ENCODE data around the gene LDHB.

The LDHB gene

DNA sequence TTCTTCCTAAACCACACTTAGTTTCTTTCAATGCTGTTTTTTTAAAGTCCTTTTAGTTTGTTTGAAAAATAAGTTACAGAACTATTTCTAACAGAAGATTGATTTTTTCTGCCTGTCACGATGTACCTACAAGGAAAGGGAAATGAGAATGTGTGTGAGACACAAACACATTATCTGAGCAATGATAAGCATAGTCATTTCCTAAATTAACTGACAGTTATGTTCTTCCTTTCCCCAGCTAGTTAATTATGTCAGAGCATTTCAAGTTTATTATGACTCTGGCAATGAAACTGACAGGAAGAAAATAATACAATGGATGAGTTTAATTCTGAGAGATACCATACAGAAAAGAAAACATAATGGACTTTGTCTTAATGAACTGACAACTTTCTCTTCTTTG lies 21.3 kb upstream of the LDHB start:
- DNase-seq (ENCODE audit: low read depth), result no peak
- H3K4me3 ChIP-seq (ENCODE audit: low read depth, low read length), result no peak overlapping the region
- TF ChIP-seq, protein P1, sequence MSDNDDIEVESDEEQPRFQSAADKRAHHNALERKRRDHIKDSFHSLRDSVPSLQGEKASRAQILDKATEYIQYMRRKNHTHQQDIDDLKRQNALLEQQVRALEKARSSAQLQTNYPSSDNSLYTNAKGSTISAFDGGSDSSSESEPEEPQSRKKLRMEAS (IDR thresholded peaks at IDR 0.05; ENCODE audit: low read depth, low read length), result no peak
- TF ChIP-seq, protein P2, sequence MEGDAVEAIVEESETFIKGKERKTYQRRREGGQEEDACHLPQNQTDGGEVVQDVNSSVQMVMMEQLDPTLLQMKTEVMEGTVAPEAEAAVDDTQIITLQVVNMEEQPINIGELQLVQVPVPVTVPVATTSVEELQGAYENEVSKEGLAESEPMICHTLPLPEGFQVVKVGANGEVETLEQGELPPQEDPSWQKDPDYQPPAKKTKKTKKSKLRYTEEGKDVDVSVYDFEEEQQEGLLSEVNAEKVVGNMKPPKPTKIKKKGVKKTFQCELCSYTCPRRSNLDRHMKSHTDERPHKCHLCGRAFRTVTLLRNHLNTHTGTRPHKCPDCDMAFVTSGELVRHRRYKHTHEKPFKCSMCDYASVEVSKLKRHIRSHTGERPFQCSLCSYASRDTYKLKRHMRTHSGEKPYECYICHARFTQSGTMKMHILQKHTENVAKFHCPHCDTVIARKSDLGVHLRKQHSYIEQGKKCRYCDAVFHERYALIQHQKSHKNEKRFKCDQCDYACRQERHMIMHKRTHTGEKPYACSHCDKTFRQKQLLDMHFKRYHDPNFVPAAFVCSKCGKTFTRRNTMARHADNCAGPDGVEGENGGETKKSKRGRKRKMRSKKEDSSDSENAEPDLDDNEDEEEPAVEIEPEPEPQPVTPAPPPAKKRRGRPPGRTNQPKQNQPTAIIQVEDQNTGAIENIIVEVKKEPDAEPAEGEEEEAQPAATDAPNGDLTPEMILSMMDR (IDR thresholded peaks at IDR 0.05; ENCODE audit: low read depth, low read length), result no peak
- no peak for TF ChIP-seq POLR2A (IDR thresholded peaks at IDR 0.05; ENCODE audit: extremely low read depth, insufficient read length)
- no peak for TF ChIP-seq MYC (IDR thresholded peaks at IDR 0.05; ENCODE audit: low read depth, low read length)

DNA sequence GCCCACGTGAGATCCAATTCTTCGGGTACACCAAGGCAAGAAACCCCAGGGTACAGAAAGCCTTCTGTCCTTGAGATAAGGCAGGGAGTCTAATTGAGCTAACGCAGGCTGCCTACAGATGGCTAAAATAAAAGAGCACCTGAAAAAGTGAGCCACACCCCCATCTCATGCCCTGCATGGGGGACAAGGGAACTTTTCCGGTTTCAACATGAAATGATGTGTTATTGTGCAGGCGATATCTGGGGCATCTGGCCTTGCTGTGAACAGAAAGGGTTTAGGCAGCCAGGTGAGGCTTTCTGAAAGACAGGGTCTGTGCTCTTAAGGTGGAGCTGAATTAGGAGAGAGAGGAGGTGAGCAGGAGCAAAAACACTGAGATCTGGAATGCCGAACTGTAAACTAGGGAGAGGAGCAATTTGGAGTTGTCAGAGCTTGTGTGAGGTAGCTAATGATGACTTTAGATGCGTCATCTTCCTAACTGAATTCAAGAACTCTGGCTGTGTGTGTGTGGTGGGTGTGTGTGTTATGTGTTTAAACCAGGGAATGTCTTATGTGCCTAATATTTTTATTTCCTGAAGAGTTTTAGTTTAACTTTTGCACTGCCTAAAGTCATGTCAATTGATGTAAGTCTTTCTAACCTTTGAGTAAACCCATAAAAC lies 20.1 kb upstream of the LDHB start:
- DNase-seq (ENCODE audit: low read depth), result no peak
- TF ChIP-seq, protein P1 (IDR thresholded peaks at IDR 0.05; ENCODE audit: low read depth, low read length), result no peak
- no peak for TF ChIP-seq MYC (IDR thresholded peaks at IDR 0.05; ENCODE audit: low read depth, low read length)
- TF ChIP-seq POLR2A (IDR thresholded peaks at IDR 0.05; ENCODE audit: extremely low read depth, insufficient read length), result no peak
- TF ChIP-seq, protein P2 (IDR thresholded peaks at IDR 0.05; ENCODE audit: low read depth, low read length), result no peak

DNA sequence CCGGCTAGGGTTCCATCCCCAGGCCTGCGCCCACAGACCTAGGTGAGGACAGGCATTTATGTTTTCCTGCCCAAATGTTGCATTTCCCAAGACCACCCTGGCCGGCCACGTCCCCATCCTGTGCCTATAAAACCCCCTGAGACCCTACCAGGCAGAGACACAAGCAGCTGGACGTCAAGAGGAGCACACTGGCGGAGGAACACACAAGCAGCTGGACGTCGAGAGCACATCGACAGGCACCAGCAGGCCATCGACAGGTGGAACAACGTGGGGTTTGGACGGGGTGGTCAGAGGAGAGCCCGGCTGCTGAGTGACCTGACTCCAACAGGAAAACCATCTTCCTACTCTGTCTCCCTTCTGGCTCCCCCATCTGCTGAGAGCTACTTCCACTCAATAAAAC lies 19.6 kb upstream of the LDHB start:
- no peak overlapping the region for H3K4me3 ChIP-seq (ENCODE audit: low read depth, low read length)
- TF ChIP-seq, protein P2 (IDR thresholded peaks at IDR 0.05; ENCODE audit: low read depth, low read length), result no peak
- TF ChIP-seq, protein P1 (IDR thresholded peaks at IDR 0.05; ENCODE audit: low read depth, low read length), result no peak
- no peak for TF ChIP-seq POLR2A (IDR thresholded peaks at IDR 0.05; ENCODE audit: extremely low read depth, insufficient read length)
- TF ChIP-seq MYC (IDR thresholded peaks at IDR 0.05; ENCODE audit: low read depth, low read length), result no peak
- no peak for DNase-seq (ENCODE audit: low read depth)

More for the DNA sequence above, 20.1 kb upstream of the LDHB start:
- H3K4me3 ChIP-seq (ENCODE audit: low read depth, low read length), result no peak overlapping the region

DNA sequence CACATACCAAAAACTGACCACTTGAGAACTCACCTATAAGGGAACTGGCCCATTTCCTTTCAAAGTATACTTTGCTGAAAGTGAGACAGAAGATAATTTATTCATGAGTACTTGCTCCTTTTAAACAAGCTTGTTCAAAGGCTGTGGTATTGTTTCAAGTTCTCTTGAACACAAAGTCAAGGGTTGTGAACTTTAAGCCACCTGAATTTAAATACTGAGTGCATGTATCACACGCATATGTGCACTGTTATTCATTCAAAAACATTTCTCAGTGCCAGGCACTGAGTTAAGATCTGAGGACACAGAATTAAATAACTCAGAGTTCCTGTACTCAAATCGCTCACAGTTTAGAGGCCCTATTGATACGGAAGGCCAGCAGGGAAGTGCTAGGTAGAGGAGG lies 19.1 kb upstream of the LDHB start:
- TF ChIP-seq POLR2A (IDR thresholded peaks at IDR 0.05; ENCODE audit: extremely low read depth, insufficient read length) (no peak), MYC (IDR thresholded peaks at IDR 0.05; ENCODE audit: low read depth, low read length) (no peak)
- TF ChIP-seq, protein P2 (IDR thresholded peaks at IDR 0.05; ENCODE audit: low read depth, low read length), result no peak
- TF ChIP-seq, protein P1 (IDR thresholded peaks at IDR 0.05; ENCODE audit: low read depth, low read length), result no peak
- no peak for DNase-seq (ENCODE audit: low read depth)
- H3K4me3 ChIP-seq (ENCODE audit: low read depth, low read length), result no peak overlapping the region

DNA sequence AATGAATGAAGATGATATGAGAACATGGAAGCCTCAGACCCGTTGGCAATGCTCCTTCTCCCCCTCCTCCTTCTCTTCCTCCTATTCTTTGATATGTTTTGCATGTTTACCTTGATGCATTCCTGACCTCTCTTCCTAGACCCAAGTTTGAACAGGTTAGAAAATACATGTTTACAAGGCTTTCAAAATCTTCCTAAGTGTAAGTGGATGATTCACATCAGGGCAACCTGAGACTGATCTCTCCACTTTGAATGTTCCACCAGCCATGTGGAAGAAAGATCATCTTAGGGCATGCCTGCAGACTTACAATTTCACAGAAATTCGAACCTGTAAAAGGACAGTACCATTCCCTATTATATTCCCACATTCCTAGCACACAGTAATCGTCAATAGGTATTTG lies 18.0 kb upstream of the LDHB start:
- no peak for DNase-seq (ENCODE audit: low read depth)
- TF ChIP-seq POLR2A (IDR thresholded peaks at IDR 0.05; ENCODE audit: extremely low read depth, insufficient read length), result no peak
- TF ChIP-seq, protein P2 (IDR thresholded peaks at IDR 0.05; ENCODE audit: low read depth, low read length), result no peak
- TF ChIP-seq, protein P1 (IDR thresholded peaks at IDR 0.05; ENCODE audit: low read depth, low read length), result no peak
- no peak for TF ChIP-seq MYC (IDR thresholded peaks at IDR 0.05; ENCODE audit: low read depth, low read length)
- no peak overlapping the region for H3K4me3 ChIP-seq (ENCODE audit: low read depth, low read length)

Measured in NB4 (cell line).